ENCODE measurements around the gene SLC35F4.
"Not testable (repeated sequence)": the region's sequence is repeated elsewhere in the genome, so short reads cannot be mapped to it uniquely, and the experiment has no call there.

SLC35F4 gene

GRCh38 chr14:57712102-57712501, 153.8 kb downstream of the SLC35F4 start:
- TF ChIP-seq ZNF274 (IDR thresholded peaks at IDR 0.05; ENCODE audit: low read depth, low read length) (no peak), YY1 (IDR thresholded peaks at IDR 0.05; ENCODE audit: insufficient read depth, insufficient read length) (no peak), SUZ12 (IDR thresholded peaks at IDR 0.05; ENCODE audit: extremely low read depth, insufficient read depth, insufficient read length) (no peak)
- Histone ChIP-seq H3K9ac (ENCODE audit: insufficient read length, low read depth) (no peak overlapping the region), H3K4me3 (ENCODE audit: insufficient read length, low read depth) (no peak overlapping the region), H3K27me3 (ENCODE audit: insufficient read depth, insufficient read length) (no peaks in the 10 kb centered on the region), H3K4me1 (ENCODE audit: insufficient read depth, insufficient read length) (no peaks in the 10 kb centered on the region), H3K9me3 (ENCODE audit: insufficient read depth, low read length) (peaks cover 27% of the 10 kb centered on the region; the same call in 1 of the 2 replicates), H3K36me3 (ENCODE audit: insufficient read depth, insufficient read length, low read length) (no peaks in the 10 kb centered on the region)
- no peak for DNase-seq (ENCODE audit: low read depth, low spot score)

DNA sequence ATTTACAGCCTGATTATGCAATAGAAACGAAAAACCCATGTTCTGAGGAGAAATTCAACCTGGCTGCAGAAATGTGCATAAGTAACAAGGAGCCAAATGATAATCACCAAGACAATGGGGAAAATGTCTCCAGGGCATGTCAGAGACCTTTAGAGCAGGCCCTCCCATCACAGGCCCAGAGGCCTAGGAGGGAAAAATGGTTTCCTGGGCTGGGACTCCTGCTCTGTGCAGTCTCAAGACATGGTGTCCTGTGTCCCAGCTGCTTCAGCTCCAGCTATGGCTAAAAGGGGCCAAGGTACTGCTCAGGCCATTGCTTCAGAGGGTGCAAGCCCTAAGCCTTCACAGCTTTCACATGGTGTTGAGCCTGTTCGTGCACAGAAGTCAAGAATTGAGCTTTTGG, 156.0 kb downstream of the SLC35F4 start:
- Histone ChIP-seq H3K9me3 (ENCODE audit: insufficient read depth, low read length) (peaks cover 27% of the 10 kb centered on the region; the same call in 1 of the 2 replicates), H3K9ac (ENCODE audit: insufficient read length, low read depth) (no peak overlapping the region), H3K27me3 (ENCODE audit: insufficient read depth, insufficient read length) (no peaks in the 10 kb centered on the region), H3K4me1 (ENCODE audit: insufficient read depth, insufficient read length) (no peaks in the 10 kb centered on the region), H3K4me3 (ENCODE audit: insufficient read length, low read depth) (no peak overlapping the region), H3K36me3 (ENCODE audit: insufficient read depth, insufficient read length, low read length) (no peaks in the 10 kb centered on the region)
- TF ChIP-seq SUZ12 (IDR thresholded peaks at IDR 0.05; ENCODE audit: extremely low read depth, insufficient read depth, insufficient read length): no peak
- no peak for TF ChIP-seq ZNF274 (IDR thresholded peaks at IDR 0.05; ENCODE audit: low read depth, low read length)
- TF ChIP-seq YY1 (IDR thresholded peaks at IDR 0.05; ENCODE audit: insufficient read depth, insufficient read length): no peak
- no peak for DNase-seq (ENCODE audit: low read depth, low spot score)

- H3K27me3 ChIP-seq (ENCODE audit: insufficient read depth, insufficient read length); H3K4me1 ChIP-seq (ENCODE audit: insufficient read depth, insufficient read length); H3K9ac ChIP-seq (ENCODE audit: insufficient read length, low read depth); H3K36me3 ChIP-seq (ENCODE audit: insufficient read depth, insufficient read length, low read length); DNase-seq (ENCODE audit: low read depth, low spot score); H3K4me3 ChIP-seq (ENCODE audit: insufficient read length, low read depth): not testable (repeated sequence)
- H3K9me3 ChIP-seq (ENCODE audit: insufficient read depth, low read length): peaks cover 27% of the 10 kb centered on the region; the same call in 1 of the 2 replicates
Measured at GRCh38 chr14:57709086-57709485, 156.8 kb downstream of the SLC35F4 start.

- H3K4me1 ChIP-seq (ENCODE audit: insufficient read depth, insufficient read length): no peaks in the 10 kb centered on the region
- peaks cover 26% of the 10 kb centered on the region; the same call in 1 of the 2 replicates for H3K9me3 ChIP-seq (ENCODE audit: insufficient read depth, low read length)
- no peaks in the 10 kb centered on the region for H3K36me3 ChIP-seq (ENCODE audit: insufficient read depth, insufficient read length, low read length)
- H3K27me3 ChIP-seq (ENCODE audit: insufficient read depth, insufficient read length): no peaks in the 10 kb centered on the region
- no peak overlapping the region for H3K9ac ChIP-seq (ENCODE audit: insufficient read length, low read depth)
- no peak overlapping the region for H3K4me3 ChIP-seq (ENCODE audit: insufficient read length, low read depth)
- TF ChIP-seq SUZ12 (IDR thresholded peaks at IDR 0.05; ENCODE audit: extremely low read depth, insufficient read depth, insufficient read length) (no peak), ZNF274 (IDR thresholded peaks at IDR 0.05; ENCODE audit: low read depth, low read length) (no peak), YY1 (IDR thresholded peaks at IDR 0.05; ENCODE audit: insufficient read depth, insufficient read length) (no peak)
- no peak for DNase-seq (ENCODE audit: low read depth, low spot score)
Measured at GRCh38 chr14:57707219-57707618, 158.7 kb downstream of the SLC35F4 start.

- peaks cover 2% of the 10 kb centered on the region; the same call in 1 of the 2 replicates for H3K9me3 ChIP-seq (ENCODE audit: insufficient read depth, low read length)
- no peak overlapping the region for H3K4me3 ChIP-seq (ENCODE audit: insufficient read length, low read depth)
- TF ChIP-seq SUZ12 (IDR thresholded peaks at IDR 0.05; ENCODE audit: extremely low read depth, insufficient read depth, insufficient read length): no peak
- TF ChIP-seq ZNF274 (IDR thresholded peaks at IDR 0.05; ENCODE audit: low read depth, low read length): no peak
- TF ChIP-seq YY1 (IDR thresholded peaks at IDR 0.05; ENCODE audit: insufficient read depth, insufficient read length): no peak
- H3K9ac ChIP-seq (ENCODE audit: insufficient read length, low read depth): no peak overlapping the region
- DNase-seq (ENCODE audit: low read depth, low spot score): no peak
- H3K36me3 ChIP-seq (ENCODE audit: insufficient read depth, insufficient read length, low read length): no peaks in the 10 kb centered on the region
- H3K4me1 ChIP-seq (ENCODE audit: insufficient read depth, insufficient read length): no peaks in the 10 kb centered on the region
- H3K27me3 ChIP-seq (ENCODE audit: insufficient read depth, insufficient read length): no peaks in the 10 kb centered on the region
Measured at GRCh38 chr14:57704763-57705162, 161.1 kb downstream of the SLC35F4 start.

DNA sequence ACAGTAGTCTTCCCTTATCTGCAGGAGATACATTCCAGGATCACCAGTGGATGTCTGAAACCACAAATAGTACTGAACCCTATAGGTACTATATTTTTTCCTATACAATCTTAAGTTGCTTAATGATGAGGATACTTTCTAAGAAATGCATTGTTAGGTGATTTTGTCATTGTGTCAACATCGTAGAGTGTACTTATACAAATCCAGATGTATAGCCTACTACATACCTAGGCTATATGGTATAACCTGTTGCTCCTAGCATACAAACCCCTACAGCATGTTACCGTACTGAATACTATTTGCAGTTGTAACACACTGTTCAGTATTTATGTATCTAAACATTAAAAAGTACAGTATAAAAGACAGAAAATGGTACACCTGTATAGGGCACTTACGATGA, 165.9 kb downstream of the SLC35F4 start:
- no peak for TF ChIP-seq ZNF274 (IDR thresholded peaks at IDR 0.05; ENCODE audit: low read depth, low read length)
- no peaks in the 10 kb centered on the region for H3K27me3 ChIP-seq (ENCODE audit: insufficient read depth, insufficient read length)
- no peak overlapping the region for H3K4me3 ChIP-seq (ENCODE audit: insufficient read length, low read depth)
- no peak for DNase-seq (ENCODE audit: low read depth, low spot score)
- H3K4me1 ChIP-seq (ENCODE audit: insufficient read depth, insufficient read length): no peaks in the 10 kb centered on the region
- no peak overlapping the region for H3K9ac ChIP-seq (ENCODE audit: insufficient read length, low read depth)
- H3K9me3 ChIP-seq (ENCODE audit: insufficient read depth, low read length): no peaks in the 10 kb centered on the region
- H3K36me3 ChIP-seq (ENCODE audit: insufficient read depth, insufficient read length, low read length): no peaks in the 10 kb centered on the region

DNA sequence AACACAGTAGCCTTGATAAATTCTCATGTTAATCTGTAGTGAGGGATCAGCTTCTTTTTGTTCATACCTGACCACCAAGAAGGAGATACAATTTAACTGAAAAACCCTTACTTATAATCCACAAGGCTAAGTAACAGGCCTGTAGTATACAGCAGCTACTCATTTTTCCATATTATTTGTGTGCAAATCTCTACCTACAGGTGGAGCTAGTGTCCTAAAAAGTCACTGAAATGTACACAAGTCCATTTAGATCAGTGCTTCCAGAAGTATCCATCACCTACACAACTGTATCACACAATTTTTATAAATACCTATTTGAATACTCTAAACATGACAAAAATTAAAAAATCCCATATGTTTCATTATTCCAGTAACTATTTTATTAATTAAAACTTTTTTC, 173.2 kb downstream of the SLC35F4 start:
- peaks cover 12% of the 10 kb centered on the region for H3K9me3 ChIP-seq (ENCODE audit: insufficient read depth, low read length)
- H3K27me3 ChIP-seq (ENCODE audit: insufficient read depth, insufficient read length): no peaks in the 10 kb centered on the region
- H3K4me3 ChIP-seq (ENCODE audit: insufficient read length, low read depth): no peak overlapping the region
- H3K36me3 ChIP-seq (ENCODE audit: insufficient read depth, insufficient read length, low read length): no peaks in the 10 kb centered on the region
- no peak overlapping the region for H3K9ac ChIP-seq (ENCODE audit: insufficient read length, low read depth)
- DNase-seq (ENCODE audit: low read depth, low spot score): peak; percentile 13
- TF ChIP-seq ZNF274 (IDR thresholded peaks at IDR 0.05; ENCODE audit: low read depth, low read length): no peak
- no peak for TF ChIP-seq SUZ12 (IDR thresholded peaks at IDR 0.05; ENCODE audit: extremely low read depth, insufficient read depth, insufficient read length)
- no peaks in the 10 kb centered on the region for H3K4me1 ChIP-seq (ENCODE audit: insufficient read depth, insufficient read length)

- H3K9me3 ChIP-seq (ENCODE audit: insufficient read depth, low read length): no peaks in the 10 kb centered on the region
- no peak overlapping the region for H3K9ac ChIP-seq (ENCODE audit: insufficient read length, low read depth)
- no peaks in the 10 kb centered on the region for H3K4me1 ChIP-seq (ENCODE audit: insufficient read depth, insufficient read length)
- H3K4me3 ChIP-seq (ENCODE audit: insufficient read length, low read depth): no peak overlapping the region
- H3K36me3 ChIP-seq (ENCODE audit: insufficient read depth, insufficient read length, low read length): no peaks in the 10 kb centered on the region
- no peaks in the 10 kb centered on the region for H3K27me3 ChIP-seq (ENCODE audit: insufficient read depth, insufficient read length)
- TF ChIP-seq SUZ12 (IDR thresholded peaks at IDR 0.05; ENCODE audit: extremely low read depth, insufficient read depth, insufficient read length) (no peak), ZNF274 (IDR thresholded peaks at IDR 0.05; ENCODE audit: low read depth, low read length) (no peak)
- no peak for DNase-seq (ENCODE audit: low read depth, low spot score)
Measured at GRCh38 chr14:57687416-57687815, 178.5 kb downstream of the SLC35F4 start.
